Lower lobe of right lung (tissue), 2 donors: ENCODE results near the gene RHOB. TPM values are rescaled to one million over a fixed set of nuclear protein-coding genes. Genes with fewer than 3 reads are reported as not detected.

Source experiments
- ATAC-seq, 2 donors: fragments of 200-7000 bp; cut with Tn5 transposase; one replicate each; pipeline ENCODE4 v1.9.1; 2020 to 2022; ENCODE audit warnings: mild to moderate bottlenecking in 2 of 2, moderate library complexity in 2 of 2
- DNase-seq: peaks from one replicate; pipeline ENCODE4 v3.0.0-alpha.2; 2020
- H3K27ac ChIP-seq: fragments of 200-600 bp; one replicate; pipeline ENCODE4 v1.8.0; 2022
- H3K27me3 ChIP-seq: fragments of 200-600 bp; one replicate; pipeline ENCODE4 v1.8.0; 2022; ENCODE audit warnings: low read depth
- H3K36me3 ChIP-seq: fragments of 200-600 bp; one replicate; pipeline ENCODE4 v1.8.0; 2022; ENCODE audit warnings: mild to moderate bottlenecking
- H3K4me1 ChIP-seq: fragments of 200-600 bp; one replicate; pipeline ENCODE4 v1.8.0; 2022
- H3K4me3 ChIP-seq: fragments of 200-600 bp; one replicate; pipeline ENCODE4 v1.8.0; 2022; ENCODE audit warnings: mild to moderate bottlenecking
- H3K9me3 ChIP-seq: fragments of 200-600 bp; one replicate; pipeline ENCODE4 v1.8.0; 2022
- CTCF ChIP-seq: fragments of 200-600 bp; IDR thresholded peaks from one replicate; pipeline ENCODE4 v1.8.0; 2022; ENCODE audit warnings: antibody characterized with exemption, mild to moderate bottlenecking
- intact Hi-C: fragments of 100-400 bp; cut with DNase I; formaldehyde crosslinking; loops from one replicate; pipeline ENCODE4 v1.11.0; 2022
- total RNA-seq: library from RNA; stranded (reverse); fragmentation: NEBNext Ultra II Directional; extraction: Animal tissue kit (Norgen Biotek cat#: 25700); gene quantifications from one replicate; pipeline ENCODE4 v1.2.1, GENCODE V29; 2021
- donor health status: DM: no; HTN: yes; CAD: no; lungs with severe emphysema.

The RHOB gene
- total RNA-seq, 1 donor from 2014 or later, result 176 TPM

DNA sequence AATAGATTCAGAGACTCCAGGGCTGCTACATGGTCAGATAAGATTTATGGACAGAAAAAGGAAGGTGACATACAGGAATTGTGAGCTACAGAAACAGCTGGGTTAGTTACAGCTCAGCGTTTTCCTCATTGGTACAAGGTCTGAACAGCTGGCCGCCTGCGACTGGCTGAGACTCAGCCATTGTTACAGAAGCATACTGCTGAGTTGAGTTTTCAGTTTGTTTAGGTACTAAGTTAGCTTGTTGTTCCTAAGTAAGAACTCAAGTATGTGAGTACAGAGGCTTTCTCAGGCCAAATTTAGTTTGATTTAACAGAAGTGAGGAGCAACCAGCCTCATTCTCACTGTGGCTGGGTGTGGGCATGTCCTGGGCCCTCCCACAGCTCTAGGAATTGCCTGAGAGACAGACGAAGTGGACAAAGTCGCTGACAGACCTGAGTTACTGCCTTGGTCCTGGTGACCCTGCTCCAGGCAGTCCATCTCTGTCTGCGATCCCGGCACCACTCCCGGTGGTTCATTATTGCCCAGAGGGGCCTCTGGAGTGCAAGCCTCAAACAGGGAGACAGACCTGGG, 27.8 kb upstream of the RHOB start:
- Histone ChIP-seq H3K4me1 (peaks cover 44% of the 10 kb centered on the region), H3K27ac (peak overlapping the region; percentile 63), H3K27me3 (no peaks in the 10 kb centered on the region), H3K9me3 (no peaks in the 10 kb centered on the region), H3K36me3 (no peaks in the 10 kb centered on the region), H3K4me3 (no peak overlapping the region)
- intact Hi-C loops, result no loop called here
- ATAC-seq (peak; percentile 36 to 62), DNase-seq (no peak)
- no peak for TF ChIP-seq CTCF

DNA sequence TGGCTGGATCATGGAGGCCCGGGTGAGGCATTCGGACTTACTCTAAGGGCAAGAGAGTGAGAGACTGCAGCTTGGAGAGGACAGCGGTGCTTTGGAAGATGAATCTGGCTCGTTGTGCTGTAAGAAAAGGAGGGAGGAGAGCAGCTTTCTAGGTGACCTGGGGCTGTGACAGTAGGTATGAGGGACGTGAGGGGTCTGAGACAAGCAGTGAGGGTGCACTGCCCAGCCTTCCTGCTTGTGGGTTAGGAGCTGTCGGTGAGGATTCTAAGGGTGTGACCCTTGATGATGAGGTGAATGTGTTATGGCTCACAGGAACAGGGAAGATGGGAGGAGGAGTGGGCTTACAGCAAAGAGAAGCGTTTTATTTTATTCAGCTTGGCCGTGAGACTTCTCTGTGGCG, 27.1 kb upstream of the RHOB start:
- H3K27ac ChIP-seq, result peak overlapping the region; percentile 63
- no peak for TF ChIP-seq CTCF
- ATAC-seq (no peak), DNase-seq (no peak)
- H3K27me3 ChIP-seq, result no peaks in the 10 kb centered on the region
- intact Hi-C loops, result no loop called here
- no peaks in the 10 kb centered on the region for H3K36me3 ChIP-seq
- peaks cover 51% of the 10 kb centered on the region for H3K4me1 ChIP-seq
- H3K9me3 ChIP-seq, result no peaks in the 10 kb centered on the region
- no peak overlapping the region for H3K4me3 ChIP-seq

DNA sequence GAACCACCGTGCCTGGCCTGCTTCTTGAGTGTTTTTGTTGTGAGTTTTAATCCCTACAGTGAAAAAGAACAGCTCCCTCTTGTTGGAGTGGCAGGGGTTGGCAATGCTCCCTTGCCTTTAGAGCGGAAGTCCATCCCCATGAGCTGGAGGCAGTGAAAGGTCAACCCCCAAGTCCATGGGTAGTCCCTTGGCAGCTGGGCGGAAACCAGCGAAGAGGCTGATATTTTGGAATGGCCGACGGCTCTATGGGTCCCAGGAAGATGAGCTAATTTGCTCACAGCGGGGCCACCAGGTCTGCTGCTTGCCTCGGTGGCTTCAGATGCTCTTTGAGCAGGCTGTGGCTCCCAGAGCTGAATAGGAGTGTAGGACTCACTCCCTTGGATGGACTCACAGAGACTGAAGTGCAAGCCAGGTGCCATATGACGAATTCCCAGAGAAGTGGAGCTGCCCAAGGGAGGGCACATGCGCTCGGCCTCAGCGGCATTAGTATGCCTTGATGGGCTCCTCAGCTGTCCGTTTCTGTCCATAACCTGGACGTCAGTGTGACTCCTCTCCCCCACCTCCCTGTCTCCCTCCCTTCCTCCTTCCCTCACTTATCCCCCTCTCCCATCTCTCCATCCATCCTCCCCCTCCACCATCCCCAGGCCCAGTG, 25.4 kb upstream of the RHOB start:
- ATAC-seq (no peak), DNase-seq (no peak)
- Histone ChIP-seq H3K4me1 (peaks cover 63% of the 10 kb centered on the region), H3K36me3 (no peaks in the 10 kb centered on the region), H3K27ac (peak overlapping the region; percentile 48), H3K4me3 (no peak overlapping the region), H3K9me3 (no peaks in the 10 kb centered on the region), H3K27me3 (no peaks in the 10 kb centered on the region)
- intact Hi-C loops, result no loop called here
- no peak for TF ChIP-seq CTCF

GRCh38 chr2:20421988-20422370, 24.9 kb upstream of the RHOB start:
- H3K9me3 ChIP-seq, result no peaks in the 10 kb centered on the region
- H3K4me1 ChIP-seq, result peaks cover 63% of the 10 kb centered on the region
- peak; percentile 95 for DNase-seq
- no peaks in the 10 kb centered on the region for H3K36me3 ChIP-seq
- peak overlapping the region; percentile 85 for H3K27ac ChIP-seq
- peak; percentile 89 to 92 for ATAC-seq
- intact Hi-C loops, result no loop called here
- no peak for TF ChIP-seq CTCF
- no peak overlapping the region for H3K4me3 ChIP-seq
- H3K27me3 ChIP-seq, result no peaks in the 10 kb centered on the region

DNA sequence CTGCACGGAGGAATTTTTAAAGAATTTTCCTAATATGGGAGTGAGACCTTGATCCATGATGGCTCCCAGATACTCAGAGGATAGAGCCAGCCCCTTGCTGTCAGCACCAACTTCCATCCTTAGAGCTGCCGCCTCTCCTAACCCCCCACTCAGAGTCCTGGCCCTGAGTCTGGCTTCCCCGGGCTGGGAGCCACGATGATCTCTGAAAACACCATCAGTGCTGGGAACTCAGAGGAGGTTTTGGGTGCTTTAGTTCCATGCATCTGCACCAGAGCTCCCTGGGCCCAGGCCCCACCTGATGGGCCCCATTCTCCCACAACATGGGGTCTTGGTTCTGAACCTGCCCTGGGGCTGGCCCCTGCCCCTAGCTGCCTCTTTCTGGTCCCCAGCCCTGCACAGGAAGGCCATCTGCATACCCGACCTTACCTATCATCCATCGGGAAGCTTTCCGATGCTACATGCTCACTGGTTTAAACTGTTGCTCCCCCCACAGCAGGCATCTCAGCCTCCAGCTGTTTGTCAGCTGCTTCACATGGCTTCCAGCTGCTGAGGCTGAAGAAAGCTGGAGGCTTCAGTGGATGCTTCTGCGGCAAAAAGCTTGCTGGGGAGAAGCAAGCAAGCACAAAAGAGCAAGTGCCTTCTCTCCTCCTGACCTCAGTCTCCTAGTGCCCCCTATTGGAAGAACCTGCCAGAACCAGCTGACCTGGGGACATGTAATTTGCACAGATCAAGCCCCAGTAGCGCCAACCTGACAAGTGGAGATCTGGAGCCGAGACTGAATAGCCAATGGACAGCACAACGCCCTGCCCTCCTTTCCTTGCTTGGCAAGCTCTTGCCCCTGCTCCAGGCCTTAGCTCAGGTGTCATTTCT, 24.2 kb upstream of the RHOB start:
- no peaks in the 10 kb centered on the region for H3K27me3 ChIP-seq
- intact Hi-C loops, result no loop called here
- H3K36me3 ChIP-seq, result no peaks in the 10 kb centered on the region
- no peaks in the 10 kb centered on the region for H3K9me3 ChIP-seq
- peak overlapping the region; percentile 85 for H3K27ac ChIP-seq
- DNase-seq, result no peak
- H3K4me1 ChIP-seq, result peaks cover 63% of the 10 kb centered on the region
- no peak overlapping the region for H3K4me3 ChIP-seq
- no peak for TF ChIP-seq CTCF
- ATAC-seq, result no peak
